ENCODE results near the gene NECTIN2. TPM values are rescaled to one million over a fixed set of nuclear protein-coding genes. Genes with fewer than 3 reads are reported as not detected.

The NECTIN2 gene
- total and polyA plus RNA-seq, 7 donors = 9.0 to 32.9 (median 18.1) TPM

- DNase-seq (no peak), ATAC-seq (no peak)
- H3K27me3 ChIP-seq (ENCODE audit: insufficient read depth in 3 of 3, low read length in 2 of 3) = no peaks in the 10 kb centered on the region
- H3K9me3 ChIP-seq = no peaks in the 10 kb centered on the region
- peaks cover 0 to 18% of the 10 kb centered on the region in 2 donors for H3K36me3 ChIP-seq (ENCODE audit: insufficient read depth in 1 of 2, low read depth in 1 of 2)
- TF ChIP-seq CTCF (IDR thresholded peaks at IDR 0.05) = no peak
- WGBS, 3 donors = 84 to 89% (median 87%) methylated on average over 28 of the region's 28 CpGs
- H3K4me3 ChIP-seq = no peak overlapping the region
- peaks cover 18% of the 10 kb centered on the region for H3K4me1 ChIP-seq
- H3K27ac ChIP-seq = no peak overlapping the region
- intact Hi-C loops (cut with DNase I) = no loop called here
Measured at GRCh38 chr19:44812142-44812718, 33.9 kb upstream of the NECTIN2 start.

DNA sequence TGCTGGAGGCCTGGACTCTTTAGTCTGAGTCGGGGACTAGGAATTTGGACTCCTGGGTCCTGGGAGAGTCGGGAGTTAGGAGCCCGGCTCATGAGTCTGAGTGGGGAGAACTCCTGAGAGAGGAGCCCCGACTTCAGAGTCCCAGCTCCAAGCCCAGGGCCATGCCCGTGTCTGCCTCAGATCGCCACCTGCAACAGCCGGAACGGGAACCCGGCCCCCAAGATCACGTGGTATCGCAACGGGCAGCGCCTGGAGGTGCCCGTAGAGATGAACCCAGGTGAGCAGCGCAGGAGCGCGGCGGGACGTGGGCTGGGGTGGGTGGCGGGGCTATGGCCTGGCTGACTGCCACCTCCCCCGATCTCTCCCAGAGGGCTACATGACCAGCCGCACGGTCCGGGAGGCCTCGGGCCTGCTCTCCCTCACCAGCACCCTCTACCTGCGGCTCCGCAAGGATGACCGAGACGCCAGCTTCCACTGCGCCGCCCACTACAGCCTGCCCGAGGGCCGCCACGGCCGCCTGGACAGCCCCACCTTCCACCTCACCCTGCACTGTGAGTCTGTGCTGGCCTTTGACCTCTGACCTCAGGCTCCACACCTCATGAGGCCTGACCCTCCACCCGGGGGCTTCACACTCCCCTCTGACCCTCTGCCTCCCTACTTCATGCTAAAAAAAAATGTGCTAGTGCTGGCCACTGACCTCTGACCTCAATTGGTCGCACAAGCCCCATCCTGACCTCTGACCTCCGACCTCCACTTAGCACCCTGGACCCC, 32.8 kb upstream of the NECTIN2 start:
- H3K9me3 ChIP-seq = no peaks in the 10 kb centered on the region
- WGBS, 3 donors = 85 to 88% (median 87%) methylated on average over 31 to 38 of the region's 38 CpGs
- H3K36me3 ChIP-seq (ENCODE audit: insufficient read depth in 1 of 2, low read depth in 1 of 2) = peaks cover 0 to 18% of the 10 kb centered on the region in 2 donors
- no peak for TF ChIP-seq CTCF (IDR thresholded peaks at IDR 0.05)
- H3K27ac ChIP-seq = no peak overlapping the region
- DNase-seq (no peak), ATAC-seq (no peak)
- H3K27me3 ChIP-seq (ENCODE audit: insufficient read depth in 3 of 3, low read length in 2 of 3) = no peaks in the 10 kb centered on the region
- H3K4me1 ChIP-seq = peaks cover 14% of the 10 kb centered on the region
- H3K4me3 ChIP-seq = no peak overlapping the region
- intact Hi-C loops (cut with DNase I) = no loop called here

DNA sequence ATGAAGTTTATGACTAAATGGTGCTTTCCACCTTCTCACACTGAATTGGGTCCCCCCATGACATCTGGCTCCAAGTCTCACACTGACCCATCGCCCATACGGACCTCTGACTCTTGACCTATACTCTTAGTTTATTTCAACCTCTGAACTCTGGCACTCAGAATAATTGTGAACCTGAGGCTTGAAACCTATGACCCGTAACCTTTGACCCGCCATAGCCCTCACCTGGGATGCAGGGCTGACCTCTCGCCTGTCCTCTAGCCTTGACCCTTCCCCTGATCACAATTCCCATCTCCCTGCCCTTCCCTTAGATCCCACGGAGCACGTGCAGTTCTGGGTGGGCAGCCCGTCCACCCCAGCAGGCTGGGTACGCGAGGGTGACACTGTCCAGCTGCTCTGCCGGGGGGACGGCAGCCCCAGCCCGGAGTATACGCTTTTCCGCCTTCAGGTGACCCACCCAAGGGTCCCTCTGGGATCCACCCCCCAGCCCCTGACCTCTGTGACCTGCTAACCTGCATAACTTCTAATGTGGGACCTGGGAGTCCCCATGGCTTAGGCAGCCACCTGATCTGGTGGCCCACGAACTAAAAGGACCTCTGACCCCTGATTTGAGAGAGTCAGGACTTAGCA, 32.1 kb upstream of the NECTIN2 start:
- DNase-seq (no peak), ATAC-seq (no peak)
- H3K27ac ChIP-seq = no peak overlapping the region
- H3K4me3 ChIP-seq = no peak overlapping the region
- no peak for TF ChIP-seq CTCF (IDR thresholded peaks at IDR 0.05)
- intact Hi-C loops (cut with DNase I) = no loop called here
- no peaks in the 10 kb centered on the region for H3K9me3 ChIP-seq
- WGBS, 3 donors = 91 to 92% (median 92%) methylated on average over 16 of the region's 16 CpGs
- H3K27me3 ChIP-seq (ENCODE audit: insufficient read depth in 3 of 3, low read length in 2 of 3) = no peaks in the 10 kb centered on the region
- H3K36me3 ChIP-seq (ENCODE audit: insufficient read depth in 1 of 2, low read depth in 1 of 2) = peaks cover 0 to 18% of the 10 kb centered on the region in 2 donors
- H3K4me1 ChIP-seq = peaks cover 10% of the 10 kb centered on the region

DNA sequence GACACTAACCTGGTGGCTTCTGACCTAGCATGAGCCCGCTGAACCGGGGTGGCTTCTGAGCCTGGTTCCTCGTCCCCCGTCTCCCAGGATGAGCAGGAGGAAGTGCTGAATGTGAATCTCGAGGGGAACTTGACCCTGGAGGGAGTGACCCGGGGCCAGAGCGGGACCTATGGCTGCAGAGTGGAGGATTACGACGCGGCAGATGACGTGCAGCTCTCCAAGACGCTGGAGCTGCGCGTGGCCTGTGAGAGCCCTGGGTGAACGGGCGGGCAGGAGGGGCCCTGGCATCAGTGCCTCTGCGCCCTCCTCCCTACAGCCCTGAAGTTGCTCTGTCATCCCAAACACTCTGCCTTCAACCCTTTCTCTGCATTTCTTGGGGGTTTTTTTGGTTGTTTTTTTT, 31.6 kb upstream of the NECTIN2 start:
- H3K4me3 ChIP-seq = no peak overlapping the region
- intact Hi-C loops (cut with DNase I) = no loop called here
- peaks cover 6% of the 10 kb centered on the region for H3K4me1 ChIP-seq
- ATAC-seq (no peak), DNase-seq (no peak)
- no peak for TF ChIP-seq CTCF (IDR thresholded peaks at IDR 0.05)
- H3K36me3 ChIP-seq (ENCODE audit: insufficient read depth in 1 of 2, low read depth in 1 of 2) = peaks cover 0 to 18% of the 10 kb centered on the region in 2 donors
- H3K27me3 ChIP-seq (ENCODE audit: insufficient read depth in 3 of 3, low read length in 2 of 3) = no peaks in the 10 kb centered on the region
- H3K27ac ChIP-seq = no peak overlapping the region
- 89 to 91% (median 90%) methylated on average over 15 to 17 of the region's 17 CpGs for WGBS, 3 donors
- H3K9me3 ChIP-seq = no peaks in the 10 kb centered on the region
